HG03571 (cell line): Measurements from ENCODE around the gene OLFM1.

Source experiments
- ATAC-seq: cut with Tn5 transposase; IDR thresholded peaks from one replicate; pipeline ENCODE4 v1.9.1; 2021; ENCODE audit not compliant: unreplicated experiment

The OLFM1 gene

DNA sequence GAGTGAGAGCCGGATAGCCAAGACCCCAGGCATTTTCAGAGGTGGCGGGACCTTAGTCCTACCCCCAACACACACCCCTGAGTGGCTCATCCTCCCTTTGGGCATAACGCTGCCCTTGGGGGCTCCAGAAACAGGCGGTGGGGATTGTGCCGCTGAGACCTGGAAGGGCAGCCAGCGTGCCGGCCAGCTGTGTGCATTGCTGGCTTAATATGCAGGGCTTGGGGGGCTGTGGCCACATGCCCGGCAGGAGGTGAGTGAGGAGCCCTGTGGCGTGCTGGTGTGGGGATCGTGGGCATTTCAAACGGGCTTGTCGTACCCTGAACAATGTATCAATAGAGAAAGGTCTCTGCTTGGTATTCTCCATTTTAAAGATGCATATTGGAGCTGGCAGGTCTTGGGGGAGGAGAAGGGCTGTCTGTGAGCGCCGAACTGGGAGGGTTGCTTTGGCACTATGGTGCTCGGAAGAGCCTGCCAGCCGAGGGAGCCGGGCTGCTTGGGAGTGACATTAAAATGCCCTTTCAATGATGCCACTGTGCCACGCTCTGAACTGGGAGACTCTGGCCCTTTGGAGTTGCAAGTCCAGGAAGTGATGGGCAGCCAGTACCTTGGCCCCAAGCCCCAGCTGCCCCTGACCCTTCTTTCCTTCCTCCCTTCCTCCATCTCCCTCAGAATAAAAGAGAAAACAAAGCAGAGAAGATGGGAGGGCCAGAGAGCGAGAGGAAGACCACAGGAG lies 11.2 kb upstream of the OLFM1 start:
- no peak for ATAC-seq

- ATAC-seq: no peak
Measured at GRCh38 chr9:135076876-135077430, 10.5 kb upstream of the OLFM1 start.

DNA sequence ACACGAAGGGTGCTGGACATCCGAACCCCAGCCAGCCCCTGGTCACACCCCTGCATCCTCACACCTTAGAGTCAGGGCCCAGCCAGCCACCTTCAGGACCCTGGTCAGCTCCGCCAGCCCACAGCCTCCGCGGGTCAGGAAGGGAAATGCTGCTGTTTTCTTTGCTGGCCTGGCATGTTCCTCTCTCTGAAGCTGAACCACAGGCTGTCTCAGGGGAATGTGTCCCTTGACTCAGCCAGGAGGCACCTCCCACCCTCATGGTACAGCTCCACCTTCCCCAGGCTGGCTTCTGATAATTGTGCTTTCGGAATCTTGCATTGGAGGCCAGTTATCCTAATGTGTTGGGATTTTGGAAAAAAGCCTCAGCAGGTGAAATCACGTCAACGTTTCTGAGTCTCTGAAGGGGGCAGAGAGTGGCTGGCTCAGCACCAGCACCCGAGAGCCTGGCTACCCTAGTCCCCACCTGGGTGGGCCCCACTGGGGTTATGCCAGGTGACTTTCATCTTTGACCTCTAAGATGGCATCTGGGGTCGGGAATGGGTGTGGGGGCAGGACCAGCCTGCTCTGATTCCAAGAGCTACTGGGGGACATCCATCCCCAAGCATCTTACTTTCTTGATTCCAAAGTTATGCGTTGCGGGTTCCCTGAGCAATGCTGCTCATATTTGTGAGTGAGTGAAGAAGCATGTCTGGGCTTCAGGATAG lies 9.8 kb upstream of the OLFM1 start:
- no peak for ATAC-seq

DNA sequence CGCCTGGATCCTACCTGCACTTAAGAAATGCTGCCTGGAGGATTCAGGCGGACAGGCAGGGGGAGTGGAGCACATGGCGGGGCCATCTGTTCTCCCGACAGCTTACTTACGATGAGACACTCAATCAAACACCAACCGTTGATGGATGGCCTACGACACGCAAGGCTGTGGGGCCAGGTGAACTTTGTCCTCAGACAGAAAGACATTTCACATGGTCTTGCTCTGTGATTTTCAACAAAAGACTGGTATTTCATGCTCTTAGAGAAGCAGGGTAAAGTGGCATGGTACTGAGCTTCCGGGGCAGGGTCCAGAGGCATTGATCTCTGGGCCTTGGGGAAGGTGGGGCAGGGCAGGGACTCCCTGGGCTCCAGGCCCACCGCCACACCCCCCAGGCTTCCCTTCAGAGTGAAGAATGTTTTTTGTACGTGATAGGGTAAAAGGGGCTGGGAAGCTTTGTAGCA lies 9.1 kb upstream of the OLFM1 start:
- no peak for ATAC-seq

DNA sequence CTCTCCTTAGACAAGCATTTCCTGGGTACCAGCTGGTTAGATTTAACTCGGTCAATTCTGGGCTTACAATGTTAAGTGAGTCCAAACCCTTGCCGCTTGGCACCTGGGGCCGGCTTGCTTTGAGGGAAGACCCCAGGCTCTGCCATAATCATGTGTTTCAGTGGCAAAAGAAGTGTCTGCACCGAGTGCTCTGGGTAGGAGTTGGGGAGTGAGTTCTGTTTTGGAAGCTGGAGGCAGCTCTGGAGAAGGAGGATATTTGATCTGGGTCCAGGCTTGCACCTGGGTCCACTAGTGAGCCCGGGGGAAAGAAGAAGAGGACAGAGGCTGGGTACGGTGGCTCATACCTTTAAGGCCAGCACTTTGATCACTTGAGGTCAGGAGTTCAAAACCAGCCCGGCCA lies 8.4 kb upstream of the OLFM1 start:
- ATAC-seq: no peak

DNA sequence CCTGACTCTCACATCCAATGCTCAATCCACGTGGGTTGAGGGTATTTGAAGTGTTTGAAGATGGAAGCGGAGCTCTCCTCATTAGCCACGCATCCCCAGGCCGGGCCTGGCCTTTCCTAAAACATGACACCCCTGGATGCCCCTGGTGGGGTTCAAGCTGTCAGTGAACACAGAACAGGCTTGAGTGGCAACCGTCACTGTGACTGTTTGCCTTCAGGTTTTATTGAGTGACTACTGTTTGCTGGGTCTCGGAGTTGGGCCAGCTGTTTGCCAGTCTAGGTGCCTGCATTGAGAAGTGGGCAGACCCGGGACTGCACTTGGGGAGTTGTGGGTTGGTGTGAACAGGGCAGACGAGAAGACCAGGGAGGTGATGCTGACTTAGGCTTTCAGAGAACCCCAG lies 7.8 kb upstream of the OLFM1 start:
- ATAC-seq: no peak

DNA sequence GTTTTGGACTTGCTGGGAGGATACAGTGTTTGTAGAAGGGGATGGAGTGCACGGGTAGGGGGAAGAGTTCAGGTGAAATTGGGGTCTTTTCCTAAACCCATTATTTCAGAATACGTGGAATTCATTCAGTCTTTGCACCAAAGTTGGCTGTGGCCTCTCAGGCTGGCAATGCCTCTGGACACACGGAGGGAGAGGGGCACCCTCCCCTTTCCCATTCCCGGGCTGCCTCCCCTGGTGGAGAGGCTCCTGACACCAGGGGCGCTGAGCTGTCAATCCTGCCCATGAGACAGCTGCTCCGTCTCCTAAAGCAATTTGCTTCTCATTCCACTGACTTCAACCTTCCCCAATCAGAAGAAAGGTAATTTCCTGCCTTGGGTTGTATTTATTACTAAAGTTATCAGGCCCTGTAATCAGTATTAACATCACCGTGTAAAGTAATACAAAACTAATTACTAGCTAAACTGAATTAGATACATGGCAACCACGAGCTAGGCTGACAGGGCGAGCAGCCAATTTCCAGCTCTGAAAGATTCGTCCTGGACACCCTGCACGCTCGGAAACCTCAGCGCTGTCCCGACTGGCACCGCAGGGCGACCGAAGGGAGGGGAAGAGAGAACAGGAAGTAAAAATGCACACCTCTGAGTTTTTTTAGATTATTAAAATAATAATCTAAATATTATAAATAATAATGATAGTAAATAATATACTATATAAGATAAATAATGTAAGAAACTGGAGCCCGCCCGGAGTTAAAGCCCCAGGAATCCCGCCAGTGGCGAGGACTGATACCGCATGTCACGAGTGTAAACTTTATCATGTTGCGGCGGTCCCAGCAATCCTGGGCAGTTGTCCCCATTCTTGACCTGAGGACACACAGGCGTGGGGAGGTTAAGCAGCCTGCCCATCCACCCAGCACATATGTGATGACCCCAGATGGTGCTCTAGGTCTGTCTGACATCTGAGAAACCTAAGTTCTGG lies 6.9 kb upstream of the OLFM1 start:
- ATAC-seq: no peak

DNA sequence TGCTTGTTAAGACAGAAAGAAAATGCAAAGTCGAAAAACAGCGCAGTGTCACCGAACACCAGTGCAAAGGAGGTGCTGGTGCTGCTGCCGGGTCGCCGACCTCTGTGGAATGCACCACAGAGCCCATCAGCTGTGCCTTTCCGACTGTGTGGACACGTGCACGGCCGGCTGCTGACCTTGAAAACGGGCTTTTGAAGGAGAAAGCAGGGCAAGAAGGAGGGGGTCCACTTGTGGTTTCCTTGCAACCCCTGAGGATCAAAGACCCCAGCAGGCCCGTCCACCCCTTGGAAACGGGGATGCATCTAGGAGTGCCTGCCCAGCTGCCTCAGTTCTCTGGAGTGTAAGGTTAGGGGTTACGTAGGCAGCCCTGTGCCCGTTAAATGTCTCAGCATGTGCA lies 6.2 kb upstream of the OLFM1 start:
- ATAC-seq: no peak

- no peak for ATAC-seq
Measured at GRCh38 chr9:135081731-135082130, 5.7 kb upstream of the OLFM1 start.

DNA sequence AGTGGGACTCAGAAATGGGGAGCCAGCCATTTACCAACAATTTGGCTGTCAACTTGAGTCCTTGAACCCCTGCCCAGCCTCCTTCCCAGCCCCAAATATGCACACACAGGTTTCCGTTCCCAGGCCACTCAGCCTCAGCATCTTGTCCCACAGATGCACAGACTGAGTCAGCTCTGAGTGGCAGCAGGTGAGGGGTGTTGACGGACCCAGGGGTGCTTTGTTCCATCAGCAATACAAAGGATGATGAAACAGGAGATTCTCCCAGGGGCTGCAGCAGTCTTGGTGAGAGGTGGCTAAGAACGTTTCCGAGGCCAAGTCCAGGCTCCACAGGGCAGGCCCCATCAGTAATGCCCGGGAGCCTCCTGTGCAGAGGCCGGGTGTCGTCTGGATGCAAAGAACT lies 4.9 kb upstream of the OLFM1 start:
- ATAC-seq: no peak

DNA sequence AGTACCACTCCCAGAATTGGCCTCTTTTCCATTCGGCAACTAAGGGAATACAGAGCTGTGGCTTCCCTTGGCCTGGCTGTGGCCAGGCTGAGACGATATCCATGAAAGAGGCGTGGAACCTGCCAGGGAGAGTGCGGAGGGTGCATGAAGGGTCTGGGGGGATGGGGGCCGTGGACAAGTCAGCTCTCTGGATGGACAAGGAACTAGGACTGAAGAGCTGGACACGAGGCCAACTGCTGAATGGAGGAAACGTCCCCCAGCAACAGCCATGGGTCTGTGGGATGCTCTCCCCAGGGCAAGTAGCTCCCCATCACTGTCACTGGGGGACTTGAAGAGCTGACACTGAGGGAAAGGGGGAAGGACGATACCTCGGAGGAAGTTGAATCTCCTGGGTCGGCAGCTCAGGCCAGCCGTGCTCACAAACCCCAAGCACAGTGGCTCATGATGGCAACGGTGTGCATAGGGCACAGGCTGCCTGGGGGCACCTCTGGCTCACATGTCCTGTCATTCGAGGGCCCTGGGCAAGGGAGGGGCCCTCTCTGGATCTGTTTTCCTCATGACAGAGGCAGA lies 4.1 kb upstream of the OLFM1 start:
- no peak for ATAC-seq

DNA sequence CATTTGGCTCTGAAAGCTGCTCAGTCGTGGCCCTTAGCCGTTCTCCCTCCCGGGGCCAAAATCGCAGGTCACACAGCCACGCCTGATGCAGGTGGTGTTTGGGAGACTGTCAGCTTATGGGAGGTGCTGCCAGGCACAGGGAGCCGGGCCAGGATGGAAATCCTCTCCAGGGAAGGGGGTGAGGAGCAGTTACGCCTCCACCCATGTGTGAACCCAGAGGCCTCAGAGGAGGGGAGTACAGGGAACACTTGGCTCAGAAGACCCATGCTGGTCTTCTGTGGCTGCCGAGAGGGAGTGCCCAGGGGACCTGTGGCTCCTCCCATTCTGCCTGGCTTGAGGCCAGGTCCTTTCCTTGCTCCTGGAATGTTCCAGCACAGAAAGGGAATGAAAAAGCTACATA lies 3.6 kb upstream of the OLFM1 start:
- no peak for ATAC-seq

GRCh38 chr9:135084262-135084661 lies 3.2 kb upstream of the OLFM1 start:
- ATAC-seq: no peak

DNA sequence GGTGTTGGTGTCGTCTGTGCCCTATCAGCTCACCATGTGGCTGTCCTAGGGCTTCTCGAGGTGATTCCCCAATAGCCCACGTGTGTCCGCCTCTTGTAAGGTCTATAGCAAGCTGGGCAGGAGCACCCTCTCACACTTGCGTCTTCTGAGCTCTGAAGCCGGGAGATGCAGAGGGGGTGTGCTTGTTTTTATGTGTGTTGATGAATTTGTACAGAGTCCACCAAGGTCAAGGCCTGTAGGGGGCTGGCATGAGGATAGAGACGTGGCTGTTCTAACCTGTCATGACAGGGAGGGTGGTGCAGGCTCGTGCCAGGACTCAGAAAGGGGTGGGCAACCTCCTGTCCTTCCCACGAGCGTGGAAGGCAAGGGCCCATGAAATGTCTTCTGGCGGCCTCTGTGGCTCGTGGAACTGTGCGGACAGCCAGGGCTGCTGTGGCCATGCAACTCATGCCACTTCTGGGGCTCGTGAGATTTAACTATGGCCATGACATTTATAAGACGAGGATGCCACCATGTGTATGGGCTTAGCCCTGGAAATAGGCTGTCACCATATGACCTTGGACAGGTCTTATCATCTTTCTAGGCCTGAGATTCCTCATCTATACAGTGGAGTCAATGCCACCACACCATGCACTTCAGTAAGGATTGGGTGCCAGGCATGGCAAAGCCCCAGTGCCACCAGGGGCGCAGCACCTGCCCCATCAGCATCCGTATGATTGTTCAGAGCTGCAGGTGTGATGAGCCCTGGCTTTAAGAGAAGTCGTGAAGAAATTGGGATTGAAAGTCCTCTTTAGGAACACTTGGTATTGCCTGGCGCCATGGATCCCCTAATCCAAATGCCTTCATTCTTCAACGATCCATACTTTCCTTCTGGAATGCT lies 2.3 kb upstream of the OLFM1 start:
- ATAC-seq: no peak

GRCh38 chr9:135085830-135086546 lies 1.5 kb upstream of the OLFM1 start:
- ATAC-seq: no peak

GRCh38 chr9:135086597-135087488 lies 625 bp upstream of the OLFM1 start:
- ATAC-seq: no peak

- ATAC-seq: no peak
Measured at GRCh38 chr9:135087899-135088347, 455 bp downstream of the OLFM1 start.

DNA sequence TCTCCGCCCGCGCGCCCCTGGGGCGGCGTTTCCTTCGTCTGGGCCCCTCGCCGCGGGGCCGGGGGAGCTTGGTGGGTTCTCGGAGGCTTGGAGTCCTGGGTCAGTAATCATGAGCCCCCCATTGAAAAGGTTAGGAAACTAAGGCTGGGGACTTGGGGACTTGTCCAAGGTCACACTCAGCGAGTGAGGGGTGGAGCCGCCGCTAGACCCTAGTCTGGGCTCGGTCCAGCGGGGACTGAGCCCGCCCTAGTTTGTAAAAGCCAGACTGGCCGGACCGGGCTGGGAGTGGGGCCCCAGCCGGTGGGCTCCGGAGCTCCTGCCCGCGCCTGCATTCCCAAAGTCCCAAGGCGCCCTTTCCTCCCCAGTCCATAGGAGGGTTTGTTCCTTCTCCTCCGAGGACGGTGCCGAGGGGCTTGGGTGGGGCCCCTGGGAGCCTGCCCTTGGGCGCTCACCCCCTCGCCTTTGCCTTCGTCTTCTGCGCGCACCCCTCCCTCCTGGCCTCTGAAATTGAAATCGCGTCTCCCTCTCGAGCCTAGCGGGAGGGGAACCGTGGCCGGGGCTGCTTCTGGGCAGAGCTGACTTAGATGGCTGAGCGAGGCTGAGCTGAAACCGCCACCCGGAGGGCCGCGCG lies 995 bp downstream of the OLFM1 start:
- ATAC-seq: no peak
